H54 (cell line): ENCODE data around the gene NT5C.
"Not testable (repeated sequence)": the region's sequence is repeated elsewhere in the genome, so short reads cannot be mapped to it uniquely, and the experiment has no call there.

Experiments used
- DNase-seq: peaks from one replicate; pipeline ENCODE4 v3.0.0; 2011; ENCODE audit warnings: low spot score, mixed read lengths; ENCODE audit not compliant: insufficient read length
- FAIRE-seq: peaks from 3 replicates; lab custom pipeline; 2011; peaks lifted over from hg19 to GRCh38; lab: Jason Lieb, UNC
- POLR2A ChIP-seq: IDR thresholded peaks from 2 replicates; pipeline ENCODE4 v1.6.1; 2011; ENCODE audit warnings: low read depth, mild to moderate bottlenecking, low read length

NT5C gene

GRCh38 chr17:75154195-75155106 lies 22.9 kb upstream of the NT5C start, which contains the start of gene JPT1:
Gene JPT1, minus strand, starts transcription at chr17:75154512. Its CDS starts 115 bp downstream, at chr17:75154397.
- DNase-seq = peak; percentile 98
- peak; percentile 90 for FAIRE-seq
- peak; percentile 100 for TF ChIP-seq POLR2A

DNA sequence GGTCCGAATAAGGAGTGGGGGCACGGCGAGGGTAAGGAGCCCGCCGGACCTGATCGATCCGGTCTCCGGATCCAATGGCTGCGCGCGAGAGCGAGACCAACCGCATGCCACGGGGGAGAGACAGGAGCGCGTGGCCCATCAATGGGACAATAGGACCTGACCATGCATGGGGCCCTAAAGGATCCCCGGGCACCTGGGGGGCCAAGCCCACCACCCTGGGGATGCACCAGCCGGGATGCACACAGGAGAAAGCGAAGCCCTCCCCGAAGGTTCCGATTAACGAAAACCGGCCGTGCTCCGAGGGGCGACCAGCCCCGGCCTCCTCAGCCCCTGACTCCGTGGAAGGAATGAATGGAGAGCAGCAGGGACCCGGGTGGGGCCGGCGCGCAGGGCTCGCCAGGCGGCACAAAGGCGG lies 22.2 kb upstream of the NT5C start:
- no peak for TF ChIP-seq POLR2A
- FAIRE-seq (no peak), DNase-seq (no peak)

- DNase-seq = no peak
- FAIRE-seq = no peak
- no peak for TF ChIP-seq POLR2A
Measured at GRCh38 chr17:75152922-75153779, 21.6 kb upstream of the NT5C start.

GRCh38 chr17:75152523-75152921 lies 21.0 kb upstream of the NT5C start:
- no peak for DNase-seq
- TF ChIP-seq POLR2A = no peak
- no peak for FAIRE-seq

DNA sequence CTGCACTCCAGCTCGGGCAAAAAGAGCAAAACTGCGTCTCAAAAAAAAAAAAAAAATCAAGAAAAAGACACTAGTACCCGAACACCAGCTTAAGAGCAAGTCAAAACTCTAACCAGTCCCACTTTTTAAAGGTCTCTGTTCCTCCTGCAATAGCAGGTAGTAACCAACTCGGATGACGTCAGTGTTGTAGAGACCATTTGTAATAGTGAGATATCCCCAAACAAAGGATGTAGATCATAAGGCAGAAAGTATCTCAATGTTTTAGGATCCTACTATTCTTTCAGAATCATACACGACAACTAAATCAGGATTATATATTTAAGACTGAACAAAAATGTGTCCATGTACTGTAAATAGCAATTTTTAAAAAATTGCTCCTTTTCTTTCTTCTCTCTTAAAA lies 20.4 kb upstream of the NT5C start:
- FAIRE-seq = no peak
- DNase-seq = no peak
- no peak for TF ChIP-seq POLR2A

DNA sequence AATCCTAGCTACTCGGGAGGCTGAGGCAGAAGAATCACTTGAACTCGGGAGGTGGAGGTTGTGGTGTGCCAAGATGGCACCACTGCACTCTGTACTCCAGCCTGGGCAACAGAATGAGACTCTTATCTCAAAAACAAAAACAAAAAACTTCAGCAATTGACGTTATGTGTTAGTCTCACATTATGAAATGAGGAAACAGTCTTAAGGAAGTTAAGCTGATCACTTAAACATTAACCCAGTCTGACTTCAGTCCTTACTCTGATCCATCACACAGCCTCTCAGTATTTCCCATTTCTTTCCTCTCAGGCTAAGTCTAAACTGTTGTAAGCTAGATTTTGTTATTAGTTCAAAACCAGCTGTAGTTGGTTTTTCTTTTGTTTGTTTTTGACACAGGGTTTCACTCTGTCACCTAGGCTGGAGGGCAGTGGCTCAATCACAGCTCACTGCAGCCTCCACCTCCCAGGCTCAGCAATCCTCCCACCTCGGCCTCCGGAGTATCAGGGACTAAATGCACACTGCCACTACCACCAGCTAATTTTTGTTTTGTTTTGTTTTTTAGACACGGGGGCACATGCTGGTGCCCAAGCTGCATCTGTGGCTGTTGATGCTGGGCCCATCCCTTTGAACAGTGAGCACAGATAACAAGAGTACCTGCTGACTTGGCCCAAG lies 16.5 kb upstream of the NT5C start:
- TF ChIP-seq POLR2A = no peak
- FAIRE-seq (no peak), DNase-seq (no peak)

DNA sequence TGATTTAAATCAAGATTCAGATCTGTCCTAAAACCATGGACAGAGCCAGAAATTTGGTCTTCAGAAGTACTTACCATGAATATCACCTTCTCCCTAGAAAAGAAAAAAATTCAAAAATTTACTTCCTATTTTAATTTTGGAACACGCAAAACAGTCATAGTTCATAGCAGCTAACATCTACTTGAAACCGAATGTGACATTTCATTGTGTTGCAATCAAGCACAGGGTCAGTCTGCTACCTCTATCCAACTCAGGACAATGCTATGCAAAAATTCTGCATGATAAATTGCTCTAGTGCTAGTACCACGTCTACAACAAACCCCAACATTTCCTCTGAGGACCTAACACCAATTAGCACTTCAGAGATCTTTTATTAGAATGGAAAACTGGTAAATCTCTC lies 15.1 kb upstream of the NT5C start:
- TF ChIP-seq POLR2A = no peak
- FAIRE-seq = no peak
- DNase-seq = no peak

DNA sequence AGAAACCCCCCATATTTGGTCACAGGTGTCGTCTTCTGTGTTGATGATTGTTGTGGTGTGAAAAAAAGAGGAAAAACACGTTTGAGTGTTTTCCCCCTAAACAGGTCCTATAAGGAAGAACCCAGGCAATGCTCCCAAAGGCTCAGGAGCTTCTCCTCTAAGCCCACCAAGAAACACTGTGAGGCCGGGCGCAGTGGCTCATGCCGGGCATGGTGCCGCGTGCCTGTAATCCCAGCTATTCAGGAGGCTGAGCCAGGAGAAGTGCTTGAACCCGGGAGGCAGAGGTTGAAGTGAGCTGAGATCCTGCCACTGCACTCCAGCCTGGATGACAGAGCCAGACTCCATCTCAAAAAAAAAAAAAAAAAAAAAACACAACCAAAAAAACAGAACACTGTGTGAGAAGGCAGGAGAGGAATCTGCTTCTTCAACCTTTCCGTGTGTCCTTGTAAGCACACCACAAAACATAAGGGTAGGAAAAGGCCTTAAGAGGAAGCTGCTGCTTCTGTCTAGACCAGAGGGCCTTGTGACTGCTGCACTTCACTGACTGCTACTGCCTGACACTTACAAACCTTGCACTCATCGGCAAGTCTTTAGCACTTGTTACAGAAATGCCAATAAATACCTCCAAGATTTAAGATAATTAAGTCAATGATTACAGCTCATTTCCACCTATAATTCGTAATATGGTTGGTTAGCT lies 13.4 kb upstream of the NT5C start:
- no peak for DNase-seq
- TF ChIP-seq POLR2A = no peak
- no peak for FAIRE-seq

GRCh38 chr17:75142236-75142971 lies 10.9 kb upstream of the NT5C start:
- DNase-seq (no peak), FAIRE-seq (no peak)
- no peak for TF ChIP-seq POLR2A

DNA sequence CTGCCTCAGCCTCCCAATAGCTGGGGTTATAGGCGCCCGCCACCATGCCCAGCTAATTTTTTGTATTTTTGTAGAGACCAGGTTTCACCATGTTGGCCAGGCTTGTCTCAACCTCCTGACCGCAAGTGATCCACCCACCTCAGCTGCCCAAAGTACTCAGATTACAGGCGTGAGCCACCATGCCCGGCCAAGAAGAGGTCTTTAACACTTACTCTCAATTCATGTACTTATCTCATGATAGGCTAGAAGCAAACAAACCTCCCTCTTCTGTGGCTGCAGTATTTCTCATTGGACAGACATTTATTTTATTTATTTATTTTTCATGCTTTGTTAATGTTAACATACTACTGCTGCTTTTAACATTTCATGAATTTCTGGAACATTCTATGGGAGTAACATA lies 7.0 kb upstream of the NT5C start:
- TF ChIP-seq POLR2A = no peak
- DNase-seq (no peak), FAIRE-seq (no peak)

DNA sequence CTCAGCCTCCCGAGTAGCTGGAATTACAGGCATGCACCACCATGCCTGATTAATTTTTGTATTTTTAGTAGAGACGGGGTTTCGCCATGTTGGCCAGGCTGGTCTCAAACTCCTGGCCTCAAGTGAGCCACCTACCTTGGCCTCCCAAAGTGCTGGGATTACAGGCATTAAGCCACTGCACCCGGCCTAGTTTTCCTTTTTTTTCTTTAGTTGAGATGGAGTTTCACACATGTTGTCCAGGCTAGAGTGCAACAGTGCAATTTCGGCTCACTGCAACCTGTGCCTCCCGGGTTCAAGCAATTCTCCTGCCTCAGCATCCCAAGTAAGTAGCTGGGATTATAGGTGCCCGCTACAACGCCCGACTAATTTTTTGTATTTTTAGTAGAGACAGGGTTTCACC lies 6.2 kb upstream of the NT5C start:
- FAIRE-seq, DNase-seq: not testable (repeated sequence)

GRCh38 chr17:75135946-75136345 lies 4.4 kb upstream of the NT5C start:
- DNase-seq (no peak), FAIRE-seq (no peak)
- no peak for TF ChIP-seq POLR2A
